GM18861 (cell line): ENCODE data around the gene CDK5RAP2.

ENCODE experiments used
- ATAC-seq: cut with Tn5 transposase; IDR thresholded peaks from one replicate; pipeline ENCODE4 v1.9.1; 2021; ENCODE audit not compliant: unreplicated experiment

CDK5RAP2 gene

GRCh38 chr9:120405860-120406259, 174.1 kb downstream of the CDK5RAP2 start:
- ATAC-seq = no peak

GRCh38 chr9:120405134-120405533, 174.8 kb downstream of the CDK5RAP2 start:
- ATAC-seq = no peak

GRCh38 chr9:120403543-120403856, 176.5 kb downstream of the CDK5RAP2 start:
- ATAC-seq = no peak

DNA sequence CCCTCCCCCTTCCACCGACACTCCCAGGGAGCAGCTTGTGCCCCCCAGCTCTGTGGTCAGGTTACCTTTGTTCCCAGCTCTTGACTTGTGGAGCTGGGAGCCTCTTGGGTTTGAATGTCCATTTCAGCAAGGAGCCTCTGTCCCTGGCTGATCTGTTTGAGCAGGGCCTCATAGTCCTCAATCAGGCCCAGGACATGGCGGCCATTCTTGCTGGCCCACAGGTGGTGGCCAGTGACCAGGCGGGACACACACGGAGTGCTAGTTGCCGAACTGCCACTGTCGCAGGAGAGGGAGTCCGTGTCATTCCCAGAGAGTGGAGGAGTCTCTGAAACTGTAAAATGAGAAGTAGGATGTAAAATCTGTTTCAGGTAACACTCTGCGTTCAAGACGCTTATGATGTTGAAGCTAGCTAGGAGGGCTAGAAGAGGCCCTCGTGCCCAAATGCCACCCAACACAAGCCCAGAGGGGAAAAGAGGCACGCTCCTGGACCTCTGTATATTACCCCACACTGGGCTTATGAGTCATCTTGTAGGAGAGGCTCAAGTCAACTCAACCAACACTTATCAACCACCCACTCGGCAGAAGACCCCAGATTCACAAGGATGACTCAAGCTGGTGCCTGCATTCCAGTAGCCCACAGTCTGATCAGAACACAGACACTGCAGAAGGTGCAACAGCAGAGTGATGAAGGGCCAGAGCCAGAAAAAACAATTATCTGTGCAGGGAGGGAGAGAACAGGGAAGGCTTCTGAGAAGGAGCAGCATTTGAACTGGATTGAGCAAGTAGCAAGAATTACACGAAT, 177.0 kb downstream of the CDK5RAP2 start:
- no peak for ATAC-seq

GRCh38 chr9:120399940-120400339, 180.0 kb downstream of the CDK5RAP2 start:
- no peak for ATAC-seq

DNA sequence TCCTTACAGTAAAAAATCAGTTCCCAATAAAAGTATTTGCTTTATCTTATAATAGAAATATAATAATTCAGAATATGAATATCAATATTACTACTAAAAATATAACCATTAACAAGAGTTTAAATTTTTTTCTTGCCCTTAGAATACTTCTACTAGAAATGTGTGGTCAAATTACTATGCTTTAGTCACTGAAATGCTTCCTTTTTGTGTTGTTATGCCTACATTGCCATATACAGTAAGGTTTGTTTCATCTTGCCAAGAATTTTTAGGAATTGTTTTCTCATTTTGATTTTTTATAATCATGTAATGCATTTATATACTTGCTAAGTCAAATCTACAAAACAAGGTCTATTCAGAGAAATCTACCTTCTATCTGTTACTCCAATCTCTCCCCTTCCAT, 181.7 kb downstream of the CDK5RAP2 start:
- ATAC-seq = no peak

DNA sequence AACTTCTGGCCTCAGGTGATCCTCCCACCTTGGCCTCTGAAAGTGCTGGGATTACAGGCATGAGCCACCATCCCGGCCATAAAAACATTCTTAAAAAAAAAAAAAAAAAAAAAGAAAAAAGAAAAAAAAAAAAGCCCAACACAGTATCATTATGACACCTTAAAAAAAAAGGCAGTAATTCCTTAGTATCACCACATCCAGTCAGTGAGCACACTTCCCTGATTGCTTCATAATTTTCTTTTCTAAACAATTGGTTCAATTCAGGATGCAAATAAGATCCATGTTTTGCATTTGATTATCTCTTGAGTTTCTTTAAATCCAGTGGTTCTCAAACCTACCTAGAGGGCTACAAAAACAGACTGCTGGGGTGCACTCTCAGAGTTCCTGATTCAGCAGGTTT, 182.5 kb downstream of the CDK5RAP2 start:
- no peak for ATAC-seq

DNA sequence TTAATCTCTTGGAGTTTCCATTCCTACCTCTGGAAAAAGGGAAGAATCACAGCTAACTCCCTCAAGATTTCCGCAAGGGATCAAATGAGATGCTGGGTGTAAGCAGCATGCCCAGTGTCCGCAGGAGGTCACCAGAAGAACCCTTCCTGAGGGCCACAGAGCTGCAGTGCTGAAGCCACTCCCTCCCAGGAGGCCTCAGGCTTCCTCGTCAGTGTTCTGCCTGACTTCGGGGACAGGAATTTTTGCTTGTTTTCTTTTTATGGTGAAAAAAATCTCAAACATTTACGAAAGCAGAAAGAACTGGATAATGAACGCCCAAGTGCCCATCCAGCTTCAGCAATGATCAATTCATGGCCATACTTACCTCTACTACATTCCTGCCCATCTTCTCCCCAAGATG, 183.0 kb downstream of the CDK5RAP2 start:
- no peak for ATAC-seq

DNA sequence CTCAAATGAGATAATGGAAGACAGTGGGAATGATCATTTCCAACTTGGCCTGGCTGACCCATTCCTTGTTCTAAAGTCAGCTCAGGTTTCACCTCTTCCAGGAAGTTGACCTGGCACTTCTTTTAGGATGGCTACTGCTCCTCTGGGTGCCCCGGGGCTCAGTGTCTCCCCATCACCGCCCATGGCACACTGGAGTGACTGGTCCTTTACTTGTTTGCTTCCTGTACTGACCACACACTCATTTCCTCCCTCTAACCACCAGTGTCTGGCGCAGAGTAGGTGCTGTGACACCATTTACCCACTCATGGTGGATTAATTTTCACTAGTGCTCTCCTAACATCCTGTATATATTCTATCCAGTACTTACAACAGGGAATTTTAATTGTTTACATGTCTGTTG, 183.5 kb downstream of the CDK5RAP2 start:
- no peak for ATAC-seq

DNA sequence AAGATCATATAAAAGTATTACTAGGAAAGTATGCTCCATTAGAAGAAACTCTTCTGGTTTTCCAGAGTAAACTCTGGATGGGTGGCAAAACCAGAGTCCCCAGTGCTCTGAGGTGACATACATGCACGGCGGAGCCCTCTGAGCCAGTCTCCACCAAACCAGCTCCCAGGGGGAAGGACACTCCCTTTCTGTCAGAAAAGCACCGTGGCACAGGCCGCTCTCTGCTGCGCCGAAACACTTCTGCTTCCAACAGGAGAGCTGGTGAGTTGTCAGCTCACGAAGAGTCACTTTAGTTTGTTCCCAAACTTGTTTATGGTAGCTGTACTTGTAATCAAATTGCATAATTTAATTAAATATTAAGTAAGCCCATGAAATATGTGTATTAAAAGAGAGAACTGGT, 184.6 kb downstream of the CDK5RAP2 start:
- no peak for ATAC-seq

DNA sequence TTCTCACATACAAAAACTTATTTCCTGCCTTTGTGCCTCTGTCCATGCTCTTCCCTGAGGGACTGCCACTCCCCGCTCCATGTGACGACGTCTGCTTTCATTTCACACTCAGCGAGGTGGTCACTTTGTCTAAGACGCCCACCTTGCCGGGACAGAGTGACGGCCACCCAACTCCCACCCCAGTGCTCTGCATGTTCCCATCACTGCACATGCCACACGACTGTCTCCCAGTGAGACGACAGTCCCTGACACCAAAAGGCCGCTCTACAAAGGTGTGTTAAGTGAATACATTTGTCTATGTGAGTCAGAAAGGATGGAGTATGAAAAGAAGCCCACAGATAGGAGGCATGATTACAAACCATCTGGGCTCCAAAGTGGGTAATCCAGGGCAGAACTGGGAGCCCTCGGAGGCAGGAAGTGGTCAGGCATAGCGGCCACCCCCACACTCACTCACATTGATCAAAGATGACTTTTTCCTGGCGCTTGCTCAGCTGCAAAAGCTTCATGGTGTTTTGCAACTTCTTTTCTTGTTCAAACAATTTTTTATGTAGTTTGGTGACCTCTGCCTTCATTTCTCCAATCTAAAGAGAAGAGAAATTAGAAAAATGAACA, 185.8 kb downstream of the CDK5RAP2 start:
- no peak for ATAC-seq

GRCh38 chr9:120393386-120394057, 186.4 kb downstream of the CDK5RAP2 start:
- no peak for ATAC-seq

GRCh38 chr9:120392711-120393110, 187.3 kb downstream of the CDK5RAP2 start:
- ATAC-seq = no peak

GRCh38 chr9:120392245-120392644, 187.7 kb downstream of the CDK5RAP2 start:
- no peak for ATAC-seq

DNA sequence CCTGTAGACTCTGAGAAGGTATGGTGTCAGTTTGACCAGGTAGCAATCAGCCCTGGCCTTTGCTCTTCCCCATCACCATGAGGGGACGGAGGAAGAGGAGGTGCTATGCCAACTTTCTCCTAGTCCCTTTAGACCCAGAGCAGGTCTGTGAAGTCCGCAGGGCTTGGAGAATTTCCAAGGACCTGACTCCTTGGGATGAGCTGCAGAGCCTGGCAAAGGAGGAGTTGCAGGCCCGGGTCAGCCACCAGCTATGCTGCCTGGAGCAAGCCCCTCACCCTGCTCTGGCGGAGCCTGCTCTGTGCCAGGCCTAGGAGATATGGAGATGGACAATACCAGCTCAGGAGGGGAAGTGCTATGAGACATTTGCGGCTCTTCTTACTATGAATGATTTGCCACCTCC, 188.3 kb downstream of the CDK5RAP2 start:
- ATAC-seq = no peak

GRCh38 chr9:120390637-120391190, 189.3 kb downstream of the CDK5RAP2 start:
- no peak for ATAC-seq

DNA sequence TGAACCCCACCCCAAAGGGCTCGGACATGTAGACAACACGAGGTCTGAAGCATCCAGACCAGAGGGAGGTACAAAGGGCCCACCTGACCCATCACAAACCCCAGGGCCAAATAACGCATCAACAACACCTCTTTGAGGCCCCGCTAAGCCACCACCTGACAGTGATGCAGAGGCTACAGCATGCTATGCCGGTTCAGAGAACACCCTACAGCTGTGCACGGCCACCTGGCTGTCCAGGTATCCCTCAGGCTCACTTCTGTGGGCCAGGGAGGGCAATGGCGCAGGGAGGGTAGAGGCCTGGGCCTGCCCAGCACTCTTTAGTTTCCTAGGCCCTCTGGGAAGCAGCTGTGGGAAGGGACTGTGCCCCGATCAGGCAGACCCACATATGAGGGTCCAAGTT, 190.1 kb downstream of the CDK5RAP2 start:
- ATAC-seq = no peak

- no peak for ATAC-seq
Measured at GRCh38 chr9:120389300-120389699, 190.7 kb downstream of the CDK5RAP2 start.

DNA sequence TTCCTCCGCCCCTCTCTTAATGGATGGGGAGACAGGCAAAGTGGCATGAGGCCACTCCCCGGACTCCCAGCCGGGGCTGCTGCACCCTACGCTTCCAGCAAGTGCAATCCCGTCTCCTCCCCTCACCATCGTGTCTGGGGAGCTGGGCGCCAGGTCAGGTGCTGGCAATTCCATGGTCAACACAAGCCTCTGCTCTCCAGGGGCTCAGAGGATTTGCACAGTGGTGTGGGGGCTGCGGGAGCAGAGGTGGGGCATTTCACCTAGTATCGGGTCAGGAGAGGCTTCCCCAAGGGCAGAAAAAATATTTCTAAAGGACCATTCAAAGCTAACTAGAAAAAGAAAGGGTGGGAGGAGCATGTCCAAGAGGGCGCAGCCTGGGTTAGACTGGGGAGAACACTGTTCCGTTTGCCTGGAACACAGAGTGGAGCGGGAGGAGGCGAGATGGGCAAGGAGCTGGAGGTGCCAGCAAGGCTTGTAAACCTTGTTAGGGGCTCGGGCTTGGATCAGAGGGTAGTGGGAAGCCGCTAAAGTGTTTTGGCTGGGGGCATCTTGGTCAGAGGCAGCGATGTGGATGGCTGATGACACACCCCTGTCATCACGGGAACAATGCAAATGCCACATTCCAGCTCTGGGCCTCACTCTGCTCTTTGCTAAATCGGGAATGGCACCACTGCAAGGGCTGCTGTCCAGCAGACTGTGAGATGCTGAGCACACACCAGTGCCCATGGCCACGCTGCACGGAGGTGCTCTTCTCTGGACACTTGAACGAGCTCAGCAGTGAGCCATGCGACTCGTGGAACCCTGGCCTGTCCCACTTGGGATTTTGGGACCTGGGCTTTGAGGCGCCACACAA, 191.7 kb downstream of the CDK5RAP2 start:
- no peak for ATAC-seq

DNA sequence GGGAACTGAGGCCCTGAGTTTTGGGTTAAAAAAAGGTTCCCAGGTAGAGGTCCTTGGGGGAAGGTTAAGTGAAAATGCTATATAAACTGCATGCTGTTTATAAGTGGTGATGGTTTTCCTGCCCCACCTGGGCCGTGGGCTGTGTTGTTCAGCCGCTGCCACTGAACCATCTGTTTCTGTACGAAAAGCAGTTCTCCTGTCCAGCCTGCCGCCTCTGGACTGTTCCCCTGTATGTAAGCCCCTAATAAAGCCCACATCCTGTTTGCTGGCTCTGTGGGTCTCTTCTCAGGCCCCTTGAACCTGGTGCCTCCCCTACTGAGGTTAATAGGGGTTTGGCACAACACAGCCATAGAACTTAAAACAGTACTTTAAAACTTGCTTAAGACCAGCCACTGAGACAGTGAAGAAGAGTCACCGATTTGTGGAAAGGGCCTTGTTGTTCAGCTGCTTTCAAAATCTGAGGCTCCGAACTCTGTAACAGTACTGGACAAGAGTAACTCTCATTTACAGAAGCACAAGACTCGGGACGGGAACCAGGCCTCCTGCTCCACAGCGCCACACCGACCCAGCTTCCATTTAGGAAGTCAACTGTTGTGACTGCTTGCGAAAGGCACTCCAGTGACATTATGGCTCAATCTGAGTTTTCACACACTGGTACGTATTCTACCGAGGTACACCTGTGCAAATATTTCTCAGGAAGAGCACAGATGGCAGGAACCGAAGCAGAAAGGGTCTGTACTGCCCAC, 192.5 kb downstream of the CDK5RAP2 start:
- no peak for ATAC-seq
